Astrocyte (in vitro differentiated cells and primary cell): ENCODE data around the gene KCTD15. TPM values are rescaled to one million over a fixed set of nuclear protein-coding genes. Genes with fewer than 3 reads are reported as not detected.

Experiments
- DNase-seq: peaks from one replicate; pipeline ENCODE4 v3.0.0-alpha.2; 2010; ENCODE audit warnings: low read depth
- FAIRE-seq: peaks from 2 replicates; lab custom pipeline; 2011; peaks lifted over from hg19 to GRCh38; lab: Jason Lieb, UNC
- H2AFZ ChIP-seq: 2 replicates; pipeline ENCODE4 v1.6.0; 2012; ENCODE audit warnings: low read depth, low read length, inconsistent platforms
- H3K27ac ChIP-seq: 2 replicates; pipeline ENCODE4 v1.5.1; 2011; ENCODE audit warnings: low read depth, low read length, inconsistent platforms
- H3K27me3 ChIP-seq: 2 replicates; pipeline ENCODE4 v1.6.0; 2011; ENCODE audit warnings: low read length, inconsistent platforms; ENCODE audit not compliant: insufficient read depth
- H3K36me3 ChIP-seq: 2 replicates; pipeline ENCODE4 v1.5.1; 2011; ENCODE audit warnings: low read length, inconsistent platforms; ENCODE audit not compliant: insufficient read depth
- H3K4me1 ChIP-seq: 2 replicates; pipeline ENCODE4 v1.5.1; 2011; ENCODE audit warnings: low read length, inconsistent platforms; ENCODE audit not compliant: insufficient read depth
- H3K4me2 ChIP-seq: 2 replicates; pipeline ENCODE4 v1.6.0; 2012; ENCODE audit warnings: low read length, inconsistent platforms
- H3K4me3 ChIP-seq: 2 replicates; pipeline ENCODE4 v1.5.1; 2011; ENCODE audit warnings: low read depth, mild to moderate bottlenecking, low read length, inconsistent platforms; ENCODE audit not compliant: insufficient read depth
- H3K79me2 ChIP-seq: 2 replicates; pipeline ENCODE4 v1.6.0; 2012; ENCODE audit warnings: mild to moderate bottlenecking, low read length, inconsistent platforms; ENCODE audit not compliant: insufficient read depth
- H3K9ac ChIP-seq: 2 replicates; pipeline ENCODE4 v1.6.0; 2012; ENCODE audit warnings: mild to moderate bottlenecking, low read length, inconsistent platforms
- H3K9me3 ChIP-seq: 2 replicates; pipeline ENCODE4 v1.5.1; 2012; ENCODE audit warnings: low read depth, mild to moderate bottlenecking, low read length, inconsistent platforms; ENCODE audit not compliant: insufficient read depth
- H4K20me1 ChIP-seq: 2 replicates; pipeline ENCODE4 v1.6.0; 2012; ENCODE audit warnings: low read length, inconsistent platforms; ENCODE audit not compliant: insufficient read depth
- H3K27ac Mint-ChIP-seq: one replicate; pipeline ENCODE4 v1.8.0; 2021; ENCODE audit warnings: mild to moderate bottlenecking, mixed read lengths; ENCODE audit not compliant: unreplicated experiment
- H3K27me3 Mint-ChIP-seq: one replicate; pipeline ENCODE4 v1.8.0; 2021; ENCODE audit warnings: low read depth, mixed read lengths; ENCODE audit not compliant: unreplicated experiment
- H3K36me3 Mint-ChIP-seq: one replicate; pipeline ENCODE4 v1.8.0; 2021; ENCODE audit warnings: low read depth, mixed read lengths; ENCODE audit not compliant: unreplicated experiment
- H3K4me1 Mint-ChIP-seq: one replicate; pipeline ENCODE4 v1.8.0; 2021; ENCODE audit warnings: low read depth, mixed read lengths; ENCODE audit not compliant: unreplicated experiment
- H3K4me3 Mint-ChIP-seq: one replicate; pipeline ENCODE4 v1.8.0; 2021; ENCODE audit warnings: mild to moderate bottlenecking, moderate library complexity, mixed read lengths; ENCODE audit not compliant: unreplicated experiment
- H3K9me3 Mint-ChIP-seq: one replicate; pipeline ENCODE4 v1.8.0; 2021; ENCODE audit warnings: mild to moderate bottlenecking, mixed read lengths; ENCODE audit not compliant: unreplicated experiment
- CTCF ChIP-seq: IDR thresholded peaks from 2 replicates; pipeline ENCODE4 v1.5.1; 2011; ENCODE audit warnings: low read depth, mild to moderate bottlenecking, inconsistent platforms, low read length, moderate library complexity; ENCODE audit not compliant: insufficient read depth
- EZH2 ChIP-seq: IDR thresholded peaks from 2 replicates; pipeline ENCODE4 v1.6.1; 2012; ENCODE audit warnings: mild to moderate bottlenecking, low read length, inconsistent platforms; ENCODE audit not compliant: insufficient read depth
- total RNA-seq: library from RNA; stranded (reverse); gene quantifications from 2 replicates; pipeline ENCODE4 v1.2.1, GENCODE V29; 2021

Gene KCTD15
- total RNA-seq, 1 donor from 2014 or later, result 43.3 TPM

- Histone ChIP-seq H3K27ac (no peak overlapping the region), H3K4me3 (no peak overlapping the region), H3K79me2 (peaks cover 87% of the 10 kb centered on the region), H2AFZ (no peak overlapping the region), H3K36me3 (peaks cover 26% of the 10 kb centered on the region), H3K9ac (no peak overlapping the region), H3K4me1 (peaks cover 7% of the 10 kb centered on the region), H3K27me3 (no peaks in the 10 kb centered on the region), H3K9me3 (no peaks in the 10 kb centered on the region), H3K4me2 (no peak overlapping the region), H4K20me1 (peaks cover 81% of the 10 kb centered on the region)
- Mint-ChIP-seq H3K36me3 (peaks cover 11% of the 10 kb centered on the region), H3K27me3 (no peaks in the 10 kb centered on the region), H3K4me1 (peaks cover 17% of the 10 kb centered on the region), H3K4me3 (no peak overlapping the region), H3K27ac (no peak overlapping the region), H3K9me3 (no peaks in the 10 kb centered on the region)
- no peak for TF ChIP-seq EZH2
- TF ChIP-seq CTCF, result no peak
- DNase-seq, result no peak
- FAIRE-seq, result no peak
These were observed 4.7 kb downstream of the KCTD15 start for GRCh38 chr19:33801411-33801810.

- H3K27ac Mint-ChIP-seq, result no peak overlapping the region
These were observed 5.3 kb downstream of the KCTD15 start for GRCh38 chr19:33802001-33802400.

More at GRCh38 chr19:33802001-33802400, 5.3 kb downstream of the KCTD15 start:
- Histone ChIP-seq H2AFZ (no peak overlapping the region), H3K27ac (no peak overlapping the region), H4K20me1 (peaks cover 86% of the 10 kb centered on the region), H3K4me1 (peaks cover 7% of the 10 kb centered on the region), H3K79me2 (peaks cover 89% of the 10 kb centered on the region), H3K36me3 (peaks cover 27% of the 10 kb centered on the region), H3K9me3 (no peaks in the 10 kb centered on the region), H3K9ac (no peak overlapping the region), H3K4me3 (no peak overlapping the region), H3K4me2 (no peak overlapping the region), H3K27me3 (no peaks in the 10 kb centered on the region)
- peaks cover 17% of the 10 kb centered on the region for H3K4me1 Mint-ChIP-seq
- FAIRE-seq, result no peak
- no peak for DNase-seq
- TF ChIP-seq EZH2 (no peak), CTCF (no peak)
- H3K4me3 Mint-ChIP-seq, result no peak overlapping the region
- no peaks in the 10 kb centered on the region for H3K9me3 Mint-ChIP-seq
- H3K27me3 Mint-ChIP-seq, result no peaks in the 10 kb centered on the region
- H3K36me3 Mint-ChIP-seq, result peaks cover 11% of the 10 kb centered on the region
